Stimulated activated CD4-positive, alpha-beta T cell treated with anti-CD3 and anti-CD28 coated beads, Interleukin-4, amount 100 ng/mL, for 4 hours (primary cell): ENCODE results near the gene KDM4B.

Experiments used
- DNase-seq, 2 experiments: peaks; one replicate each; pipeline ENCODE4 v3.0.0-alpha.2; 2020

Gene KDM4B

DNA sequence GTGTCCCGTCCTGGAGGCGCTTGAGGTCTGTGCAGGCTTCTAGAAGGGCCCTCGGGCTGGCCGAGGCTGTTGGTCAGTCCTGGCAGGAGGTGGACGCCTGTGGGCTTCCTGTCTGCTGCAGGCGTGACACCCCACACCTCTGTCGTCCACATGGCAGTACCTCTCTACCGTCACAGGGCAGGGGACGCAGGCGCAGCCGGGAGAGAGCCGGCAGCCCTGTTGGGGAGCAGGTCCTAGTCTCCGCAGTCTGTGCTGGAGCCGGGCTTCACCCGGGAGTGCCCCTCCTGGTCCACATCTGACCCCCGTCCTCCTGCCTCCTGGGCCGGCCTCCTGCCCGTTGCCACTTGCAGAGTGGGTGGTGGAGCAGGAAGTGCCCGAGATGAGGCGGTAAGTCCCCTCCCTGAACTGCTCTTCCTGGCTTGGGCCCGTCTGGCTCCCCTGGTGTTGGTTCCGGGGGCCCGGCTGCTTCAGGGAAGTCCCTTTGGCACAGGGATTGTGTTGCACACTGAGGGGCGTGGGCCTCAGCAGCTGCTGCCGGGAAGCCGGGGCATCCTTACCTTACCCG, 106.0 kb downstream of the KDM4B start:
- no peak for DNase-seq

DNA sequence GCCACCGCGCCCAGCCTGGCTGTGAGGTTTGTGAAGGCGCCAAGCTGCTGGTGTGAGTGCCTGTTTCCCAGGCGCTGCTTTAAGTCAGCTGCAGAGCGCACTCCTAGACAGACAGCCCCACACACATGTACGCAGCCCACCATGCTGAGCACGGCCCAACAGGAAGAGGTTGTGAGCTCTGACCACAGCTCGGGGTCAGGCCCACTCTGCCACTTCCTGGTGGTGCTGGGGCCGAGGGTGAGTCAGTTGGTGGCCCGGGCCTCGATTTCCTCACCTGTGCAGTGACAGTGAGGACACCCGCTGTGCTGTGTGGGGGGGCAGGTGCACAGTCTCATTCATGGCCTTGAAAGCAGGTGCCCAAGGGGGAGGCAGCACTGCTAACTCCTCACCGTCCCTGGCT, 106.7 kb downstream of the KDM4B start:
- DNase-seq, result no peak

DNA sequence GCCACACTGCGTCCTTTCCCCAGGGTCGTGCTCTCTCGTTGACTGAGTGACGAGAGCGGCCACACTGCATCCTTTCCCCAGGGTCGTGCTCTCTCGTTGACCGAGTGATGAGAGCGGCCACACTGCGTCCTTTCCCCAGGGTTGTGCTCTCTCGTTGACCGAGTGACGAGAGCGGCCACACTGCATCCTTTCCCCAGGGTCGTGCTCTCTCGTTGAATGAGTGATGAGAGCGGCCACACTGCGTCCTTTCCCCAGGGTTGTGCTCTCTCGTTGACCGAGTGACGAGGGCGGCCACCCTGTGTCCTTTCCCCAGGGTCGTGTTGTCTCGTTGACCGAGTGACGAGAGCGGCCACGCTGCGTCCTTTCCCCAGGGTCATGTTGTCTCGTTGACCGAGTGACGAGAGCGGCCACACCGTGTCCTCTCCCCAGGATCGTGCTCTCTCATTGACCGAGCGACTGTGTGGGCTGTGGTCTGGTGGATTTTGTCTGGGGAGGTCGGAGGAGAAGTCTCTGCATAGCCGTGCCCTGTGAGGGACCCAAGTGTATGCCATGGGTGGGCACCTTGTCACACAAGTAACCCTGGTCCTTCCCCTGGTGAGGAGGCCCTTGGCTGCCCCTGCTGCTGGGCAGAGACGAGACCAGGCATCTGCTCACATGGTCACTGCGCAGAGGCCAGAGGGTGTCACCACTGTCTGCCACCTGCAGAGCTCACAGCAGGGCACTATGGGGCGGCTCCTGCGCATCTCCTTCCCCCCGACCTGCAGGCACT, 107.7 kb downstream of the KDM4B start:
- DNase-seq, result no peak

DNA sequence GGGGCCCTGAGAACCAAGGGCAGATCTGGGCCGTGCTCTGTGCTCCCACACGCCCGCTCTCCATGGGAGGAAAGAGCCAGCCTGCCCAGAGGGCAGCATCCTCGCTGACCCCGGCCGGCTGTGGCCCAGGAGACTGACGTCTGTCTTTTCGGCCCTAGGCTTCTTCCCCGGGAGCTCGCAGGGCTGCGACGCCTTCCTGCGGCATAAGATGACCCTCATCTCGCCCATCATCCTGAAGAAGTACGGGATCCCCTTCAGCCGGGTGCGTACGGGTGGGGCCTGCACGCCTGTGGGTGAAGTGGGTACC, 108.2 kb downstream of the KDM4B start:
- no peak for DNase-seq

DNA sequence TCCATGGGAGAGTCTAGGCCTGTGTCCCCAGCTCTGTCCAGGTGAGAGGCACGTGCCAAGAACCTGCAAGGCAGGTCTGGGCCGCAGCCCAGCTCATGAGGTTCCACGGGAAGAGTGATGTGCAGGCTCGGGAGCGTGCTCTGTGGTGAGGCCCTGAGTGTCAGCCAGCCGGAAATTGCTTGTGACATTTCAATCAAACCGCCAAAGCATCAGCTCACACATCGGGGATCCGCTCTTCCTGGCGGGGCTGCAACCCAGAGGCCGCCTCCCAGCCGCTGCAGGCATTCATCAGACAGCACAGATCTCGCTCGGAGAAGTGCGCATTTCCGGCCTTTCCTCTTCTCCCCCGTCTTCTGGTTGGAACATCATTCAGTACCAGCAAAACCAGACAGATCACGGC, 109.3 kb downstream of the KDM4B start:
- DNase-seq, result no peak

DNA sequence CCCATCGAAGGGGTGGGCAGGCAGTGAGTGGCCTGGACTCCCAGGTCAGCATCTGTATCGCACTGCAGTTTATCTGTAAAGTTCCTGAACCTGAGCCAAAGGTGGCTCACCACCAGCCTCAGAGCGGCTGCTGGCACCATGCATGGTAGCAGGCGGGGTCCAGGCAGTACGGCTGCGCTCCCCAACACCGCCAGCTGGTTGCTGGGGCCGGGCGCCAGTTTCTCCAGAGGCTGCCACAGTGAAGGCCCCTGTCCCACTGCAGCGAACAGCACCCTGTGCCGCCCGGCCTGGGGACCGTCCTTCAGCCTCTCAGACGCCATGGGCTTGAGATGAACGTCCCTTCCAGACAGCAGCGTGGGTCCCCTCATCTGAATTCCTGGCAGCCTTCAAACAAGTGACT, 109.8 kb downstream of the KDM4B start:
- DNase-seq, result no peak

DNA sequence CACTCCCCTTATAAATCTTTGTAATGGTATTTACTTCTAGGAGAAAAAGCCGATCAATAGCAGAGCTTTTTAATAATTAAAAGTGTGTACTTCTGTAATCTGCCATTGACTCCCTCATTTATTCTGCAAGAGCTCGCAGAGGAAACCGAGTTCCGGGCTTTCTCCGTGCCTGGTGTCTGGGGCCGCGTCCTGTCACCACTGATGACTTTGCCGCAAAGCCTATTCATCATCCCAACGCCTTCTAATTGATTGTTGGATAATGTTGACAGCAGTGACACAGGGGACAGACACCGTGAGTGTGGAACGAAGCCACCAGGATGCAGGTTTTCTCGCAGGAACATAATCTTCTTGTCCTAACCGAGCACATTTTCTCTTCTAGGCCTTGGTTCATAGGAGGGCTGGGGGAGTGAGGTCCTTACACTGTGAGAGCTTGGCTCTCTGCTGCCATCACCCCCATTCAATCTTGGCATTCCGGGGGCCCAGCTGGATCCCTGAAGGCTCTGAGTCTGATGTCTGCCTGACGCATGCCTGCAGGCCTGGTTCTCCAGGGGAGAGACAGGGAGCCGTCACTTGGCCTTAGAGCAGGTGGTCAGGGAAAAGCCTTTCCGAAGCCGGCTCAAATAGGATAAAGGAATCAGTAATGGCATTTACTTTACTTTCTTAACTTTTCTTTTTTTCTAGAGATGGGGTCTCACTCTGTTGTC, 110.3 kb downstream of the KDM4B start:
- no peak for DNase-seq

DNA sequence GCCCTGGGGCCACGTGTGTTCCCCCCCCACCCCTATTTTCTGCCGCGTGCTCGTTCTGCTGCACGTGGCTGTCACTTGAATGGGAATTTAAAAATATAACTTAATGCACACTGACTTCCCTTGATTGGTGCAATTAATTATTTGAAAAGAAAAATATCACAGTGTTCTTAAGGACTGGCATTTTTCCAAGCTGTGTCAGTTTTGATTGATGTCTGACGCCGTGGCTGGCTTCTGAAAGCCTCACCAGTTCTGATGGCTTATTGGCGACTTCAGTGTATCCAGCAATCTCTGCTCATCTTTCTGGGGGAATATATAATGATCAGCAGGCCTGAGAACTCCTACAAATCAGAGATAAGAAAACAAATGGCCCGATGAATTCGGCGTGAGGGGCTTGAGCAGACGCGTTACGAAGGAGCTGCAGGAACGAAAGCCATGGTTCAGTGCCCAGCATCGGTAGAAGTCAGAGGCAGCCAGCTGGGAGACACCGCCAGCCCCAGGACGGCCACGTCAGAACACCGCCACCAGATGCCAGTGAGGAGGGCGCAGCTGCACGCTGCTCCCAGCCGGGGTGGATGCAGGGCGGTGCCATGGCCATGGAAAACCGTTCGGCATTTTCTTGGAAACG, 111.2 kb downstream of the KDM4B start:
- DNase-seq, result no peak

DNA sequence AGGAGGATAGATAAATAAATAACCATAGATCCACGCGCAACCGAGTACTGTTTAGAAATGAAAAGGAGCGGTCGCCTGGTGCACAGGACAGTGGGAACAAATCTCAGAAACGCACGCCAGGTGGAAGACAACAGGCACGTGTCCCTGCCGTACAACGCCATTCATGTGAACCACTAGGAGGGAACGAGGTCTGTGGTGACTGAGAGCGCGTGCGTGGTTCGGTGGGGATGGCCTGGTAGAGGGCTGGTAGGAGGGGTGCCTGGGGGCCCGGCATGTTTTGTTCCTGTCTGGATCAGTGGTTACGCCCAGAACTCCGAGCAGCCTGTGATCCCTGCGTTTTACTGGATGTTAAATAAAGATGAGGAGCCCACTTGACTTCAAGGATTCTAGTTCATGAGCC, 111.9 kb downstream of the KDM4B start:
- DNase-seq, result no peak

DNA sequence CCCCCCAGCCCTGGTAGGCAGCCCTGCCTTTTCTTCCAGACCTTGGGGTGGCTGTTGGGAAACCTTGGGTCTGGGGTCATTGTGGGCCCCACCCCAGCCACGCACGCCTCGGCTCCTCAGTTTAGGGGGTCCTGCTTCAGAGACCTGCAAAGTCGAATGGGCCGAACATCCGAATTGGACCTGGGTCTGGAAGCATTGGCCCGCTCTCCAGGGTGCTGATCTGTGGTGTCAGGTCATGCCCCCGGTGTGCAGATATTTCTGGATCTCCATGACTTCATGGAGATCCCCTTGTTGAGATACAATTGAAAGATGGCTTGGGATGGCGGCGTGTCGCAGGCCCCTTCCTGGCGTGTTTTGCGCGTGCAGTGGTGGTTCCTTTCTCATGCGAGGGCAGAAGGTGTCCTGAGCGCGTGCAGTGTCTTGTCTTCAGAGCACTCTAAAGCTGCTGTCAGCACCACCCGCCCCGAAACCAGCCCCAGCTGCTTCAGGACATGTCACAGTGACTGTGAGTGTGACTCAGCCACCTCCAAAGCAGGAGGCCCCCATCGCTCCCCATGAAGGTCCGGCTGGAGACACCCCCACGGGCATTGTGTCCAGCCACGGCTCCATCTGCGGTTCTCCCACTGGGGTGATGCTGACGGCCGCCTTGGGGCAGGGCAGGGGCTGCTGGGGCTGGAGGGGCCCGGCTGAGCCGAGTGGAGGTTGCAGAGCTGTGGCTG, 112.7 kb downstream of the KDM4B start:
- no peak for DNase-seq

DNA sequence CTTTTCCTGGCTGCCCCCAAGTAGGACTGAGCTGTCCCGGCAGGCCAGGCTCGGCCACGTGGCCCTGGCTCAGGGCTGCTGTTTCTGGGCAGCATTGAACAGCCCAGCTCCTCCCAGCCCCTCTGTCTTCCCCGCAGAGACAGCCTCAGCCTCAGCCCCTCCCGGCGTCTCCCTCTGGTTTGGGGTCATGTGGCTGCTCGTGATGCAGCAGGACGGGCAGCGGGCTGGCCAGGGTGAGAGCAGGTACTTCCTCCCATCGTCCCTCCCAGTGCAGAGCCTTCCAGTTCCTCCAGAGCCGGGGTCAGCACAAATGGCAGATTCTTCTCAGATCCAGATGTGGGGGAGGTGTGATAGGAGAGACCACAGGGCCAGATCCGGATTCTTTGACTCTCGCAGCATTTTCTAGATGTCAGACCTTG, 114.6 kb downstream of the KDM4B start:
- no peak for DNase-seq

DNA sequence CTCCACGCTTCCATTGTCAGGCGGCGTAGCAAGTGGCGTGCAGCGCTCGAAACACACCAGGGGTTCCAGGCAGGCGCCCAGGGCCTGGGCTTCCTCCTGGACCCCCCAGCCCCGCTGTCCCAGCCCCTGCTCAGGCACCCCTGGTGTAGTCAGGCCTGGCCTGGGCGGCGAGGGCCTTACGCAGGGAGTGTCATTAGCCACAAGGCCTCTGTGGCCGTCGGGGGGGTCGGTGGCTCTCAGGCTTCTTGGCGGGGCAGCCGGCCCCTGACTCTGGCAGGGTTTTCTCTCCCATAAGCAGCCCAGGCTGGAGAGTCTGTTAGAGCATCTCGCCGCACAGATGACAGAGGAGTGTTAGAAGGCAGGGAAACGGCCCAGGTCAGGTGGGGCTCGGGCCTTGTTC, 116.7 kb downstream of the KDM4B start:
- no peak for DNase-seq

DNA sequence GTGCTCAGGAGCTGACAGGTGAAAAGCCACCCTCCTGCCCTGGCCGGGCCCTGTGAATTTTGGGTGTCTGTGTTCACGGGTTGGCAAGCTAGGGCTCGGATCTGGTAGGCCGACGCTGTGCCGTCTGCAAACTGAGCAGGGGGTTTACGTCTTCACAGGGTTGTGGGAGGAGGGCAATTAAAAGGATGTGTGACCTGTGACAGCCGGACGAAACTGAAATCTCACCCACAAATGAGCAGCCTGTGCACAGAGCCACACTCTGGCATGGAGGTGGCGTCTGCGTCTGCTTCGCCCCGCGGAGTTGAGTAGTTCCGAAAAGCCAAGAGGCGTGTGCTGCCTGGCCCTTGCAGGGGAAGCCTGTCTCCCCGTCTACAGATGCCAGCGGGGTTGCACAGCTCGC, 117.3 kb downstream of the KDM4B start:
- no peak for DNase-seq

DNA sequence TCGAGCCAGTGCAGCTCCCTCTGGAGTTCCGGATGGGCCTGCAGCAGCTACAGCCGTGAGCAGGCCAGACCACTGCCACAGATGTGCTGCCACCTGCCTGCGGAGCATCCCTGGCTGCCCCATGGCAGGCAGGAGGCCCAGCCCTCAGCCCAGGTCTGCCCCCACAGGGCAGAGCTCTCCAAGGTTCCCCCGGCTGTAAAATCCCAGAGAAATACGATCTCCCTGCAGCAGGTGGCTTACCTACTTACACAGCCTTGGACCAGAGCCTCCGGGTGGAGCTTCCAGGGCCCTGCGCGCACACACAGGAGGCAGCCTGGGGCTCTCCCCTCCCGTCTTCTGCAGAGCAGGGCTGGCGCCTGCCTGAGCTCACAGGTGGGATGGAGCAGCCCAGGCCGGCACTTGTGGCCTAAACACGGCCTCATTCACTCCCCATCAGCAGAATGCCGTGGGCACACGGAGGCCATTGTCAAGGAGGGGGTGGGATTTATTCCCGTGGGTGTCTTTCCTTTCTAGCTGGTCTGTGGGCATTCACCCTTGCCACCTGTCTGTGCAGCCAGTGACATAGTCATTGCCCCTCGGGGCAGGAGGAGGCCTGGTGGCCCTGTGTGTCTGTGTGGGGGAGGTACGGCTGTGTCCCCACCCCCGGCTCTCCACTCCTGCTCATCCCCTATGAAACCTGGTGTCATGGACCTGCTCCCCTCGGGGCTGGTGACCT, 118.0 kb downstream of the KDM4B start:
- DNase-seq, result no peak

DNA sequence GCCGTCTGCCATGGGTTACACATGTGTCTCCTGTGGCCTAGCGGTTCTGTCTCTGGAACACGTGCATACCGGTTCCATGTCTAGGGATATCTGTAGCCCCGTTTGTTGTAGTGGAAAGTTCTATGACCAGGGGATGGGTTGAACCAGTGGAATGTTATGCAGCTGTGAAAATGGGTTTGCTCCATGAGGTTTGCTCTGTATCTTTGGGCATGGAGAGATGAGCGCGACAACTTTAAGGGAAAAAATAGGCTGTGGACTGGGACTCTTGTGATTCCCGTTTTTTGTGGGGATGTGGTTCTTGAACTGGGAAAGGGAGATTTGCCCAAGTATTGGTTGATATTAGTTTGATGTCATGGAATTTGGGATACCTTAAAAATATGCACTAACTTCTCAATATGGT, 120.4 kb downstream of the KDM4B start:
- no peak for DNase-seq

DNA sequence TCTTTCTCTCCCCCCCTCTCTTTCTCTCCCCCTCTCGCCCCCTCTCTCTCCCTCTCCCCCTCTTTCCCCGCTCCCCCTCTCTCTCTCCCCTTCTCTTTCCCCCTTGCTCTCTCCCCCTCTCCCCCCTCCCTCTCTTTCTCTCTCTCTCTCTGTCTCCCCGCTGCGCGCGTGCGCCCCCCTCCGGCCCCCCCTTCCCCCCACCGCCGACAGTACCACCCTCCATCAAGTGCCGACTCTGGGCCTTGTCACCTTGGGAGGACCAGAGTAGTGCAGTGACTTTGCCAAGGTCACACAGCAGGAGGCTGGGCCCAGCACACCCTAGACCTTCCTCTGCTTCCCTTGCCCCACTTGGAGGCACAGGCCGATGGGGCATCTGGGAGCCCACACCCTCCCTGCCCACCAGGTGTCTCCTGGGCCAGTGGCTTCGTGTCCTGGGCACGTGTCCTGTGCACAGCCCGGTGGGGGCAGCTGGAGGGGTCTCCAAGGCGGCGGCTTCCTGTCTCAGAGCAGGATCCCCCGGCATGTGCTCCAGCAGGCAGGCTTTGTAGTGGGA, 121.6 kb downstream of the KDM4B start:
- DNase-seq, result no peak

DNA sequence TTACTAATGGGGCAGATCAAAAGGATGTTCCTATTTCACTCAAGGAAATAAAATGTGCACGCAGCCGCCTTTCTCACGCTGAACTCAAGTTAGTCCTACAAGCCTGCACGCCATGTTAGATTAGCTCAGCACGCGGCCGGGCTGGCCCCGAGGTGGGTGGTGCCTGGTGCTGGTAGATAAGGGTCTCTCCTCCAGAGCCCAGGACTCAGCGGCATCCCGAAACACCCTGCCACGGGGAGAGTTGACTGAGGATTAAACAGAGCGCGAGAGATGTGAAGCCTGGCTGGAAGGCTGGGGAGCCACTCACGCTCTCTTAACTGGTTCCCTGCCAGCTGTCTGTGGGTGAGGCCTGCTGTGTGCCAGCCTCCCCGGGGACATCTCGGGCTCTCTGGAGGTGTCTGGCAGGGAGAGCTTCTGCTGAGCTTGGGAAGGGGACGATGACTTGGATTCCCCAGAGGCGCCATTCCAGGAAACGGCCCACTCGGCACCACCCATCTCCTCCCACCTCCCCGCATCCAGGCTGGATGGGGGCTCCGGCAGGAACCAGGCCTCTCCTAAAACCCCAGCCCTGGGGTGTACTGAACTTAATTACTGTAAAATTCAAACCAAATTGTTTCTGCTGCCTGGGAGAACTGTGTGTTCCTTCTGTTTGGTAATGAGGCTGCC, 122.2 kb downstream of the KDM4B start:
- DNase-seq, result no peak

DNA sequence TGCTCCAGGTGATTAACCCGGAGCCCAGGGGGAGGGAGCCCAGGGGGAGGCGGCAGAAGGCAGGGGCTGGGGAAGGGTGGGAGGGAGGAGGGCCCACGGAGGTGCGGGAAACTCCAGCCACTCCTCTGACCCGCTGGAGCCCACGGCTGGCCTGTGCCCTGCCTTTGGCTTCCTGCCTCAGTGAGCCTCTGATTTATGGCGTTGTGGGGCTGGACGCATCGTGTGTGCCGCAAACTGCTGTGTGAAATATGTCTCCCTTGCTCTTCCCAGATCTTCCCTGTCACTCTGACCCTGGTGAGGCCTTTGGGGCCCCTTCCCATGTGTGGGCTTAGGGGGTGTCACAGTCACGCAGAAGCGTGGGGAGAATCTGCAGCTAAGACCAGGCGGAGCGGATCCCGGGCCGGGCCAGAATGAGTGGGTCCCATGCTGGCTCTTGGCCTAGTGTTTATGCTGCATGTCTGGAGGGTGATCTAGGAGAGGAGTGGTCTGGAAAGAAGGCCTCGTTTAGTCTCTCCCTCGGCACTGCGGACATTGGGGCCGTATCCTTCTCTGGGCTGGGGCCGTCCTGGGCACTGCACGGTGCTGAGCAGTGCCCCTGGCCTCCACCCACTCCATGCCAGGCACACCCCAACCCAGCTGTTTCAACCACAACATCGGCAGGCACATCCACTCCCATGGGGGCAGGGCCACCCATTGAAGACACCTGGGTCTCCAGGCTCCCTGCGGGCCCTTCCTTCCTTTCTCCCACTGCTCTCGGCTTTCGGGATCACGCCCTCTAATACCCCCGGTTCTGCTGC, 123.0 kb downstream of the KDM4B start:
- DNase-seq, result no peak

DNA sequence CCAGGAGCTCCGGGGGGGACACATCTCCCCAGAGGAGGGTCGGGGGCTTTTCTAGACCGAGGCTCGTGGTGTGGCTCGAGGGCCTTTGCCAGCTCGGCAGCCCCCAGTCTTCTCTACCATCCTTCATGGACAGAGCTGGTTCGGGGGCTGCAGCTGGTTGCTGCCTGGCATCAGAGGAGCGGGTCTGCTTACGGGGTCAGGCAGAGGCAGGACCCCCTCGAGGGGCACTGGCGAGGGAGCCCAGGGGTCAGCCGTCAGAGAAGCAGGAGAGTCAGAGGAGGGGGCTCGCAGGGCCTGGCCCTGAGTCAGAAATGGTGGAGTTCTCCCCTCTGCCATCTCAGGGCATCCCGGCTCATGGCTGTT, 123.5 kb downstream of the KDM4B start:
- DNase-seq, result no peak

DNA sequence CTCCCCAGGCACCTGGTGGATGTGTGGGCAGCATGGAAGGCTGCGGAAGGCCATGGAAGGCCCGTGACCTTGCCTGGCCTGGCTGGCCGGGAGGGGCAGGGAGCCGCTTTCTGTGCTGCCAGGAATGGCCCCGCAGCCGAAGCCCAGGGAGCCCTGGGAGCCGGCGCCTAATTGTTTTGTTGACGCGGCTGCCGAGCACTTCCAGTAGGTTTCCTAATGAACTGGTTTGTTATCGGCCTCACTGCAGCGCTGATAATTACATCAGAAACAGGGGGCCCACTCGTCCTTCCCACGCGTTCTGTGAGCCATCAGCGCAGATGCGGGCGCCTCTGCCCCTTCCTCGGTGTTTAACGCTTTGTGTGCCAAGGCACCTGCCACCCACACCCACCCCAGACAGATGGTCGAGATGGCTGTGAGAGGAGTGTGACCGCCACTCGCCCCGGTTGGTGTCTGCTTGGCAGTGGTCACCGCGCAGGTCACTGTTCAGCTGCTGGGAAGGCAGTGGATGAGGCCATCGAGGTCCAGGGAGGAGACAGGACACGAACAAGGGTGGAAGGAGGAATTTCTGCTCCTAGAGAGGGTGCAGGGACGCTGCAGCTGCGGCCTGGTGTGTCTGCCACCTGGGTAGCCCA, 124.5 kb downstream of the KDM4B start:
- DNase-seq, result no peak
